Pulmonary artery endothelial cell (primary cell): ENCODE data around the gene MME. TPM values are rescaled to one million over a fixed set of nuclear protein-coding genes. Genes with fewer than 3 reads are reported as not detected.
"Not testable (repeated sequence)": the region's sequence is repeated elsewhere in the genome, so short reads cannot be mapped to it uniquely, and the experiment has no call there.

Experiments used
- DNase-seq: peaks from one replicate; pipeline ENCODE4 v3.0.0-alpha.2; 2011; ENCODE audit warnings: low read depth, low spot score
- total RNA-seq: library from RNA; depleted of rRNA; stranded (reverse); fragments of >200 nt; gene quantifications from 2 replicates; pipeline ENCODE4 v1.2.3, GENCODE V29; 2014

The MME gene
- total RNA-seq, 1 donor from 2014 or later, result 15.1 TPM

GRCh38 chr3:155083313-155083905 lies 3.3 kb downstream of the MME start:
- no peak for DNase-seq

DNA sequence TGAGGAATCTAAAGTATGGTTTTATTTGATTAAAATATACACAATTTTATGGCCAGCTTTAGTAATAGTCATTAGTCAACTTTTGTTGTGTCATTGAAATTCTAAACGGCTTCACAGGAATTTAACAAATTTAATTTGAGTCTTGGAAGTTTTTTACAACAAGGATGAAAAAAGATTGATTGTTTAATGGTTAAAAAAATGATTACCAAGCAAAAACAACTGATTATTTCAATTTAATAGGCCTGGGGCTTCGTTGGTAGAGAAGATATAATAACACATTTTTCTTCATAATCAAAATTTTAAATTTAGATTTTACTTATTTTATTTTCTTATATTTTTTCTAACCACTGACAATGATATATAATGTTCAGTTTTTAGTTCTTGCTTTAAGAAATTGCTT lies 4.4 kb downstream of the MME start:
- DNase-seq, result no peak

DNA sequence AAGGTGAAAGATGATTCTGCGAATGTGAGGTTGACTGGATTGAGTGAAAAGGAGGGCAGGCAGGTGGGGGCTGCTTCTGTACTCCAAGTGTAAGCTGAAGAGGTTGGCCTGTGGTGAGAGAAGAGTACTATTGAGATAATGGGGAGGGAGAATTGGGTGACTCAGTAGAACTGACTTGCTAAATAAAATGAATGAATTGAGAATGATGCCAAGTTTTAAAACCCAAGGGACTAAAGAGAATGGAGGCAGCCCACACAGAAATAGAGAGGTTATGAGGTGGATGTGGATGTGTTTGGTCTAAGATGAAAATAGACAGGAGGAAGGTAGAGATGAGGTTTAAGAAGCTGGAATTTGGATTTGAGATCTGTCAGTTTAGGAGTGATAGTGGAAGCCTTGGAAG lies 5.9 kb downstream of the MME start:
- DNase-seq, result no peak

DNA sequence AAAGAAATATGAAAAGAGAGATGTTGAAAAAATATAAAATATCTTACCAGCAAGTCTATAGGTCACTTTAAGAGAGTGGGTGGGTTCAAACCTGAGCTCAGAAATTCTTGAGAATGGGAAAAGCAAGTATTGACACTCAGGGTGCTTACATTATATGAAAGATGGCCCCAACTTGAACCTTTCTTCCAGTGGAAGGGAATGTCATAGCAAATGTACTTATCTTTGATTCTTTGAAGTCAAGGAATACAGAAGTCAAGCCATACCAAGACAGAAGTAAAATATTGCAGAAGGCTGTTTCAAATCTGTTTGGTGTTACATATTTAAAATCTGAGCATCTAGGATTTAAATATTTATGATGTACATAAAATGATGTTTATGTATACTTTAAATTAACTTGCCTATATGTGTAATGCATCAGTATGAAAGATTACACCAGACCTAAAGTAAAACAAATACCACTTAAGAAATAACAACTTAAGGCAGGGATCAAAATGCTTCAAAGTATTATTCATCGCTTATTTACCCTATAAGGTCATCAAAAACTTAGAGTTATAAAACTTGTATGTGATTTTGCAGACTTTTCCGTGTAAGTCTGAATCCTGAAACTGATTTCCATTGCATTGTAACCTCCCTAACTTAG lies 8.7 kb downstream of the MME start:
- no peak for DNase-seq

GRCh38 chr3:155089495-155089894 lies 9.4 kb downstream of the MME start:
- DNase-seq, result no peak

DNA sequence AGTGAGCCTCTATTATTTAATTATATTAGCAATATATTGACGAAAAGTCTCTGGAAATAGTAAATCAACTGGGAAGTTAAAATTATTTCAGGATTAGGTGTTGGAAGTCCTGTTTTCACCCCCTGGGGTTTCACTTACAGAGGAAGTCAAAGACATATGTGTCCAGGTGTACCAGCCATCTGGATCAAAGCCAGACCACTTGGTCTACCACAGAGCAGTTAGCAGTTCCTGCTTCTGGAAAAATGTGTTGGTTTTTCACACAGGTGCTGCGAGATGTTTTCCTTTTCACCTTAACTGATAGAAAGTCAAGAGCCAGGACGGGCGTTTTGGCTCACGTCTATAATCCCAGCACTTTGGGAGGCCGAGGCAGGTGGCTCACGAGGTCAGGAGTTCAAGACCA lies 13.1 kb downstream of the MME start:
- no peak for DNase-seq

- no peak for DNase-seq
Observed at GRCh38 chr3:155096303-155097008, 16.3 kb downstream of the MME start.

DNA sequence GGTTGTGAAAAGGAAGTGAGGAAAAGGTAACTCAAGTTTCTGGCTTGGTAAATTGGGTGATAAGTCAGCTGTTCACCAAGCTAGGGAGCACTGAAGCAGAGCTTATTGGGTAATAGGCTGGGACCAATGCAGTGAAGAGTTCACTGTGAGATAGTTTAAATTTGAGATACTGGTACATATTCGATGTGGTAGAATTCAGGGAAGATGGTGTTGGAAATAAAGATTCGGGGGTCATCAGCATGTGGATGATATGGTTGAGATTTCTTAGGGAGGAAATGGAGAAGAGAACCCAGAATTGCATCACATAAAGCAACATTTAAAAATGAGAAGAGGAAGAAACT lies 16.9 kb downstream of the MME start:
- DNase-seq, result no peak

DNA sequence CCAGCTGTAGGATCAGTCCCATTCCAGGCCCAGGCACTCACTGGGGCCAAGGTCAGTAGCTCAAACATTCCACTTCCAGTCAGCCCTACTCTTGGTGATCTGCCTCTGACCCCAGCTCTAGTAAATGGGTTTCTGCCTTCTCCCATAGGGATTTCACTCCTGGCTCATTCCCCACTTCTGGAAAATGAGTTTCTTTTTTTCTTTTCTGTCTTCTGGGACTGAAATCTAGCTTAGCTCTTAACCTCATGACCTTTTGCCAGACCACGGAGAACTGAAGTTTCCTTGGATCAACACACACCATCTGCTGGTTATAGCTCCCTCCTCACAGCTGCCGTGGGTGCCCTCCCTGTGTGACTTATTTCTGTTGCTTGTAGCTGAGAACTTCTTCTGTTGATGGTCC lies 21.3 kb downstream of the MME start:
- no peak for DNase-seq

GRCh38 chr3:155102329-155102728 lies 22.2 kb downstream of the MME start:
- DNase-seq, result no peak

GRCh38 chr3:155103686-155104085 lies 23.6 kb downstream of the MME start:
- DNase-seq, result no peak

DNA sequence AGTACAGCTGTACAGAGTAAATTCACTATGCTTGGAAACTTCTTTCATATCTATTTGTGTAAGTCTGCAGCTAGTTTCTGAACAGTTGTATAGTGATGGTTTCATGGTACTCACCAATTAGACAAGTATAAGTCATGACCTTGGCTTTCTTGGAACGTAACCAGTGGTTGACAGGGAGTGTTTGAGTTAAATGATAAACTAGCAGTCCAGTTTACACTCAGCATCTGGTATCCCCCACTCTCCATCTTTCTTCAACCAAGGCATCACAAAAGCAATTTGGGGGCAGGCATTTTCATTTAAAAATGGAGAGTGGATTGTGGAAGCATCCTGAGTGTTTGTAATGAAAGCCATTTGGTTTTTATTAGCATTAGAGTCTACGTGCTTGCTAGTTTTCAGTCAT lies 26.0 kb downstream of the MME start:
- no peak for DNase-seq

GRCh38 chr3:155110022-155110421 lies 29.9 kb downstream of the MME start:
- no peak for DNase-seq

GRCh38 chr3:155110996-155111901 lies 31.1 kb downstream of the MME start:
- no peak for DNase-seq

GRCh38 chr3:155111971-155112370 lies 31.9 kb downstream of the MME start:
- no peak for DNase-seq

GRCh38 chr3:155112661-155113389 lies 32.7 kb downstream of the MME start:
- DNase-seq, result no peak

- not testable (repeated sequence) for DNase-seq
Observed at GRCh38 chr3:155124745-155125144, 44.6 kb downstream of the MME start.

GRCh38 chr3:155129396-155129795 lies 49.3 kb downstream of the MME start:
- DNase-seq, result no peak

DNA sequence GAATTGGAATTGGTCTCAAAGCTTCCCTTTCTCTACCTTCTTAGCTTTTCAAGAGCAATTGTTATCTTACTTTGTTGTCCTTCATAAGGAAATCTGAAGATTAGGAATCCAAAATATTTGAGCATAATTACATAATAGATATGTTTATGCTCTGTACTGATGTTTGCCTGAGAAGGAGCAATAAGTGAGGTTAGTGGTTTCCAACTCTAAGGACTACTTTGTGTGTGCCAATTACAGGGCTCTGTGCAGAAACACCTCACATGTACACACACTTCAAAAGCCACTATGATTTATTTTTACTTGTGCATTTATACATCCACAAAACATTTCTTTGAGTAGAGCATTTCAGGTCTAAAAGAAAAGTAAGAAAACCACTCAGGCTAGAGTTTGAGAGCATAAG lies 49.9 kb downstream of the MME start:
- DNase-seq, result no peak

- DNase-seq, result no peak
Observed at GRCh38 chr3:155131104-155131503, 51.0 kb downstream of the MME start.

GRCh38 chr3:155134311-155134710 lies 54.2 kb downstream of the MME start:
- DNase-seq, result not testable (repeated sequence)
